Colonic mucosa (tissue), 4 donors: ENCODE measurements around the gene POGZ. TPM values are rescaled to one million over a fixed set of nuclear protein-coding genes. Genes with fewer than 3 reads are reported as not detected.
"Not testable (repeated sequence)": the region's sequence is repeated elsewhere in the genome, so short reads cannot be mapped to it uniquely, and the experiment has no call there.

Experiments used
- DNase-seq: peaks from one replicate; pipeline ENCODE4 v3.0.0-alpha.2; 2020
- H3K27ac ChIP-seq: fragments of 200-600 bp; one replicate; pipeline ENCODE4 v1.8.0; 2021
- H3K27me3 ChIP-seq: fragments of 200-600 bp; one replicate; pipeline ENCODE4 v1.8.0; 2021
- H3K36me3 ChIP-seq: fragments of 200-600 bp; one replicate; pipeline ENCODE4 v1.8.0; 2021
- H3K4me1 ChIP-seq: fragments of 200-600 bp; one replicate; pipeline ENCODE4 v1.8.0; 2021; ENCODE audit warnings: mild to moderate bottlenecking
- H3K4me3 ChIP-seq: fragments of 200-600 bp; one replicate; pipeline ENCODE4 v1.8.0; 2021
- H3K9ac ChIP-seq, 2 donors: one replicate each; pipeline ENCODE4 v1.7.0; 2013; ENCODE audit warnings: control low read depth in 2 of 2, low read depth in 2 of 2, low read length in 2 of 2
- H3K9me3 ChIP-seq: fragments of 200-600 bp; one replicate; pipeline ENCODE4 v1.8.0; 2021
- CTCF ChIP-seq: fragments of 200-600 bp; IDR thresholded peaks from one replicate; pipeline ENCODE4 v1.8.0; 2022; ENCODE audit warnings: antibody characterized with exemption, mild to moderate bottlenecking
- intact Hi-C: fragments of 100-400 bp; cut with DNase I; formaldehyde crosslinking; loops from one replicate; pipeline ENCODE4 v1.14.1; 2022
- total RNA-seq, 2 donors: library from RNA; stranded (reverse); fragmentation: NEBNext Ultra II Directional in 1 of 2; extraction: Animal tissue kit (Norgen Biotek cat#: 25700) in 1 of 2; gene quantifications; one replicate each; pipeline ENCODE4 v1.2.1, GENCODE V29; 2021
- donor health status: healthy.
- donor health status: DM: no; HTN: no; CAD: no.
- donor health status: DM: no; HTN: no; CAD: no.

The POGZ gene
- total RNA-seq, 2 donors from 2014 or later = 49.6 to 50.0 TPM

DNA sequence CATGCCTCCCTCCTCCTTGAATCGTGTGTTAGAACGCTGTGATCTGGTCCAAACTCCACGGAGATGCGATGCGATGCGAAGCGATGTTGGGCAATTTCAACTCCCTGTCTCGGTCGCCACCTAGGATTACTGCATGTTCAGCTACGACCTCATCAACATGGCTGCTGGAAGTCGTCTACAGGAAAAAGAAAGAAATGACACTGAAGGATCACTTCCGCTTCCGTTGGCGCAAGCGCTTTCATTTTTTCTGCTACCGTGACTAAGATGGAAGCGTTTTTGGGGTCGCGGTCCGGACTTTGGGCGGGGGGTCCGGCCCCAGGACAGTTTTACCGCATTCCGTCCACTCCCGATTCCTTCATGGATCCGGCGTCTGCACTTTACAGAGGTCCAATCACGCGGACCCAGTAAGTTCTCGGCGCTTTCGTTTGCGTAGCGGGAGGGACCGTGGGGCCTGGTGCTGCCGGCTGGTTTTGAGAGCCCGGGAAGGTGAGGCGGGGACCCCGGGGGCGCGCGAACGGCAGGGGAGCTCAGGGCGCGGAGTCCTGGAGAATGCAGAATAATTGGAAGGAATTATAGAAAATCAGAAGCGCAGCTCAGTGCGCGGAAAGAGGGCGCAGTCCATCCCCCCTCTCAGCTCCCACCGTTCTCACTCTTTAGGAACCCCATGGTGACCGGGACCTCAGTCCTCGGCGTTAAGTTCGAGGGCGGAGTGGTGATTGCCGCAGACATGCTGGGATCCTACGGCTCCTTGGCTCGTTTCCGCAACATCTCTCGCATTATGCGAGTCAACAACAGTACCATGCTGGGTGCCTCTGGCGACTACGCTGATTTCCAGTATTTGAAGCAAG, 59.7 kb downstream of the POGZ start, which contains the start of gene PSMB4:
TSS of gene PSMB4 (plus strand) at position 250 of the 848 bp plus-strand sequence. CDS start at position 265, 15 bp downstream.
- Histone ChIP-seq H3K36me3 (no peaks in the 10 kb centered on the region), H3K9ac (peak within 1 kb of the TSS; percentile 85 to 96), H3K9me3 (no peaks in the 10 kb centered on the region), H3K4me1 (peaks cover 3% of the 10 kb centered on the region), H3K27ac (peak within 1 kb of the TSS; percentile 61), H3K27me3 (no peaks in the 10 kb centered on the region), H3K4me3 (peak within 1 kb of the TSS; percentile 69)
- TF ChIP-seq CTCF = peak; percentile 14
- intact Hi-C loops = loop anchor here (5.0 kb wide), 2 partner anchors 57 to 97 kb away; no protein-coding TSS in a partner anchor
- DNase-seq = peak; percentile 91

DNA sequence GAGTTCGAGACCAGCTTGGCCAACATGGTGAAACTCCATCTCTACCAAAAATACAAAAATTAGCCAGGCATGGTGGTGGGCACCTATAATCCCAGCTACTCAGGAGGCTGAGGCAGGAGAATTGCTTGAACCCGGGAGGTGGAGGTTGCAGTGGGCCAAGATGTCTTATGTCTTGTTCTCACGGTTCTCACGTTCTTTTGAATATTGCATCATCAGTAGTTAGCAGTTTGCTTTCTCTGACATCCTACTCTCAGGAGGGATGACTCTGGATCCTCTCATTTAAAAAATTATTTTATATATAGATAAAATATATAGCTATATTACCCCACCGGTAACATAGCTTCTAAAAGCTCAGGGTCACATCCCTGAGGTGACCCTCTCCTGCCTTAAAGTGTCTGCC, 63.0 kb downstream of the POGZ start:
- H3K27ac ChIP-seq, H3K9ac ChIP-seq, H3K9me3 ChIP-seq, H3K36me3 ChIP-seq, H3K4me3 ChIP-seq, DNase-seq, H3K4me1 ChIP-seq, H3K27me3 ChIP-seq: not testable (repeated sequence)
- intact Hi-C loops = loop anchor here (5.0 kb wide), 1 partner anchor 54 kb away; no protein-coding TSS in a partner anchor

DNA sequence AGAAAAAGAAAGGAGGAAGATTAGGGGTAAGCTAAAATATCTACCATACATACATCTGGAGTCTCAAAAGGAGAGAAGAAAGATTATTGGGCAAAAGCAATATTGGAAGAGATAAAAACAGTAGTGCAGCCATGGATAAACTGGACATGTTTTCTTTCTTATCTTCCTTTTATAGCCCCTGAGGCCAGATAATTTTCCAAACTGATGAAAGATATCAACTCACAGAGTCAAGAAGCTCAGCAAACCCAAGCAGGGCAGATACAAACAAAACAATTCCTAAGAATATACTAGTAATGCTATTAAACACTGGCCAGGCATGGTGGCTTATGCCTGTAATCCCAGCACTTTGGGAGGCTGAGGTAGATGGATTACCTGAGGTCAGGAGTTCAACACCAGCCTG, 65.7 kb downstream of the POGZ start:
- intact Hi-C loops = no loop called here

GRCh38 chr1:151391079-151391563, 68.2 kb downstream of the POGZ start:
- Histone ChIP-seq H3K36me3 (no peaks in the 10 kb centered on the region), H3K4me1 (no peaks in the 10 kb centered on the region), H3K27me3 (no peaks in the 10 kb centered on the region), H3K4me3 (no peak overlapping the region), H3K9me3 (no peaks in the 10 kb centered on the region), H3K9ac (no peak overlapping the region), H3K27ac (peak overlapping the region; percentile 70)
- intact Hi-C loops = no loop called here
- peak; percentile 62 for DNase-seq
- TF ChIP-seq CTCF = no peak

More for the DNA sequence above, 65.7 kb downstream of the POGZ start:
- TF ChIP-seq CTCF = no peak
- no peak for DNase-seq
- no peaks in the 10 kb centered on the region for H3K27me3 ChIP-seq
- no peak overlapping the region for H3K27ac ChIP-seq
- H3K9ac ChIP-seq = no peak overlapping the region
- H3K4me3 ChIP-seq = no peak overlapping the region
- no peaks in the 10 kb centered on the region for H3K9me3 ChIP-seq
- H3K36me3 ChIP-seq = no peaks in the 10 kb centered on the region
- H3K4me1 ChIP-seq = no peaks in the 10 kb centered on the region

GRCh38 chr1:151390221-151391078, 68.8 kb downstream of the POGZ start:
- peak; percentile 82 for DNase-seq
- not testable (repeated sequence) for H3K4me3 ChIP-seq
- H3K27ac ChIP-seq = peak overlapping the region; percentile 70

GRCh38 chr1:151386002-151386401, 73.3 kb downstream of the POGZ start:
- H3K9ac ChIP-seq = no peak overlapping the region
- no peaks in the 10 kb centered on the region for H3K9me3 ChIP-seq
- H3K4me1 ChIP-seq = no peaks in the 10 kb centered on the region
- no peak overlapping the region for H3K27ac ChIP-seq
- no peak for DNase-seq
- no peak for TF ChIP-seq CTCF
- intact Hi-C loops = no loop called here
- H3K4me3 ChIP-seq = no peak overlapping the region
- H3K36me3 ChIP-seq = no peaks in the 10 kb centered on the region
- no peaks in the 10 kb centered on the region for H3K27me3 ChIP-seq

More at GRCh38 chr1:151390221-151391078, 68.8 kb downstream of the POGZ start:
- intact Hi-C loops, H3K27me3 ChIP-seq, H3K4me1 ChIP-seq, H3K9me3 ChIP-seq, H3K36me3 ChIP-seq, H3K9ac ChIP-seq: not testable (repeated sequence)
